Tibial artery (tissue), 4 donors: Measurements from ENCODE around the gene CABLES2.

Source experiments
- DNase-seq, 2 donors: peaks; one replicate each; pipeline ENCODE4 v3.0.0-alpha.2; 2019
- H3K27ac ChIP-seq, 2 donors: fragments of 200-600 bp; sonication (generic) in 1 of 2; 1 replicate in 1 of 2; 2 replicates in 1 of 2; pipeline ENCODE4 v1.5.1; 2018 to 2019; ENCODE audit warnings: mild to moderate bottlenecking in 1 of 2
- H3K27me3 ChIP-seq, 2 donors: fragments of 200-600 bp; sonication (generic) in 1 of 2; one replicate each; pipeline versions ENCODE4 v1.5.1 to v1.6.0; 2016 to 2019
- H3K36me3 ChIP-seq, 3 donors: fragments of 200-600 bp; sonication (generic) in 2 of 3; one replicate each; pipeline ENCODE4 v1.5.1; 2016 to 2019; ENCODE audit warnings: mild to moderate bottlenecking in 2 of 3
- H3K4me1 ChIP-seq, 4 donors: fragments of 200-600 bp; sonication (generic) in 2 of 4; 1 replicate in 3 of 4; 2 replicates in 1 of 4; pipeline ENCODE4 v1.5.1; 2016 to 2019
- H3K4me3 ChIP-seq, 2 donors: fragments of 200-600 bp; sonication (generic) in 1 of 2; 1 replicate in 1 of 2; 2 replicates in 1 of 2; pipeline ENCODE4 v1.5.1; 2018 to 2019; ENCODE audit warnings: mild to moderate bottlenecking in 2 of 2
- H3K9me3 ChIP-seq, 3 donors: fragments of 200-600 bp; sonication (generic) in 1 of 3; one replicate each; pipeline ENCODE4 v1.5.1; 2016 to 2019
- intact Hi-C: fragments of 100-400 bp; cut with DNase I; formaldehyde crosslinking; loops from one replicate; pipeline ENCODE4 v1.15.0; 2023; ENCODE audit warnings: low total_unique reads
- TF ChIP-seq, protein P1 (sequence below), 2 experiments: fragments of 200-600 bp in 1 of 2; fragments of 450-650 bp in 1 of 2; IDR thresholded peaks; one replicate each; pipeline ENCODE4 v1.5.1; 2017 to 2019; ENCODE audit warnings: antibody characterized with exemption in 2 of 2, mild to moderate bottlenecking in 1 of 2, moderate library complexity in 1 of 2

Gene CABLES2

GRCh38 chr20:62390317-62391164 lies 16.5 kb downstream of the CABLES2 start:
- Histone ChIP-seq H3K27ac (no peak overlapping the region), H3K9me3 (no peaks in the 10 kb centered on the region), H3K36me3 (peaks cover 0 to 76% (median 61%) of the 10 kb centered on the region in 3 donors), H3K27me3 (no peaks in the 10 kb centered on the region), H3K4me1 (peaks cover 0 to 22% (median 18%) of the 10 kb centered on the region in 4 donors), H3K4me3 (no peak overlapping the region)
- intact Hi-C loops = no loop called here
- DNase-seq = no peak
- TF ChIP-seq, protein P1, sequence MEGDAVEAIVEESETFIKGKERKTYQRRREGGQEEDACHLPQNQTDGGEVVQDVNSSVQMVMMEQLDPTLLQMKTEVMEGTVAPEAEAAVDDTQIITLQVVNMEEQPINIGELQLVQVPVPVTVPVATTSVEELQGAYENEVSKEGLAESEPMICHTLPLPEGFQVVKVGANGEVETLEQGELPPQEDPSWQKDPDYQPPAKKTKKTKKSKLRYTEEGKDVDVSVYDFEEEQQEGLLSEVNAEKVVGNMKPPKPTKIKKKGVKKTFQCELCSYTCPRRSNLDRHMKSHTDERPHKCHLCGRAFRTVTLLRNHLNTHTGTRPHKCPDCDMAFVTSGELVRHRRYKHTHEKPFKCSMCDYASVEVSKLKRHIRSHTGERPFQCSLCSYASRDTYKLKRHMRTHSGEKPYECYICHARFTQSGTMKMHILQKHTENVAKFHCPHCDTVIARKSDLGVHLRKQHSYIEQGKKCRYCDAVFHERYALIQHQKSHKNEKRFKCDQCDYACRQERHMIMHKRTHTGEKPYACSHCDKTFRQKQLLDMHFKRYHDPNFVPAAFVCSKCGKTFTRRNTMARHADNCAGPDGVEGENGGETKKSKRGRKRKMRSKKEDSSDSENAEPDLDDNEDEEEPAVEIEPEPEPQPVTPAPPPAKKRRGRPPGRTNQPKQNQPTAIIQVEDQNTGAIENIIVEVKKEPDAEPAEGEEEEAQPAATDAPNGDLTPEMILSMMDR (IDR thresholded peaks at IDR 0.05) = no peak

DNA sequence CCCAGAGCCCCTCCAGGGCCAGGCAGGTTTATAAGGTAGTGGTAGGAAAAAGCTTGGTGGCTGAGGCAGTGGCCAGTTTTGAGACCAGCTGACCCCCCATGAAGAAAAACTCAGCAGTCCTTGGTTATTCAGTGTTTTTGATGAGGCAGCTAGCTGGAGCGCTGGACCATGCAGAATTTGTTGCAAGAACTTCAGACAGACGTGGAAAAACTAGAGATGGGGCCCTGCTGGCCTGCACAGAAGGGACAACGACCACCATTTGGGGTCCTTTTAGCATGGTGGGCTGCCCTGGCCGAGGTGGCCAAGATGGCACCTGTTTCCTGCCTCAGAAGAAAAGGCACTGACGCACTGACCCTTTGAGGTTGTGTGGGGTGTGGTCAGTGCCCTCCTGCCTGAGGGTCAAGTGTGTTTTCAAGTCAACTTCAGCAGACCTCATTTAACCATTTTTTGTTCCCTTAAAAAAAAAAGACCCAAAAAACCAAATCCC lies 17.4 kb downstream of the CABLES2 start:
- no peak overlapping the region for H3K4me3 ChIP-seq
- DNase-seq = no peak

DNA sequence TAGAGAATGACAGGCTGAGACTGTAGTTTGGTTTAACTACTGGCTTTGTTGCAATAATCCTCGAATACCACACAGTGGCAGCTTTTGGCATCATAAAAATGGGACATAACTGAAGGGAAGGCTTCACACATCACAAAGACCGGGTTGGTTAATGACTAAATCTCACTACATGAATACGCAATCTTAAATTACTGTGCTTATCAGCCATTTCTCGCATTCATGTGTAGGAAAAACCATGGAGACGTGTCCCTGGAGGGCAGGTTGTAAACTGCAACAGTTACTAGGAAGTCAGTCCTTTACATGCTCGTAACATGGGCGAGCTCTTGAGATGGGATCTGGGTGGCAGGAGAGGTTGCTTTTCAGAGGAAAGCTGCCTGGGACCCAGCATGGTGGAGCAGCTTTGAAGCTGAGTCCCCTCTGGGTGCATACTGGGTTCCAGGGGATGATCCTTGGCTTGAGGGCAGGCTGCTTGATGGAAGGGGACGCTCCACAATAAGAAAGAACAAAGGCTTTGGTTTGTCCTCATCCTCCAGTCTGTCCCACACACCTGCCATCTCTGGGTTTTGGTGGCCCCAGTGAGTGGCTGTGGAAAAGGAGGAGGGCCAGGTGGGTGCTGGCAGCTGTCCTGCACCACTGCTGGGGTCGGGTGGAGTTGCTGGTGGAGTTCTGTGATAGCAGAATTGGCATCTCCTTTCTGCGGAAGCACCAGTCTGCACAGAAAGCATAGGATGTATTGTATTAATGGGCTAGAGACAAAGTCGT lies 18.1 kb downstream of the CABLES2 start:
- peaks cover 0 to 61% (median 51%) of the 10 kb centered on the region in 3 donors for H3K36me3 ChIP-seq
- H3K4me1 ChIP-seq = peaks cover 0 to 29% (median 24%) of the 10 kb centered on the region in 4 donors
- H3K27me3 ChIP-seq = no peaks in the 10 kb centered on the region
- TF ChIP-seq, protein P1 (IDR thresholded peaks at IDR 0.05) = no peak
- H3K4me3 ChIP-seq = no peak overlapping the region
- H3K27ac ChIP-seq = no peak overlapping the region
- no peaks in the 10 kb centered on the region for H3K9me3 ChIP-seq
- intact Hi-C loops = no loop called here
- DNase-seq = no peak

More for the DNA sequence above, 17.4 kb downstream of the CABLES2 start:
- H3K27me3 ChIP-seq = no peaks in the 10 kb centered on the region
- H3K4me1 ChIP-seq = peaks cover 0 to 29% (median 24%) of the 10 kb centered on the region in 4 donors
- H3K36me3 ChIP-seq = peaks cover 0 to 67% (median 57%) of the 10 kb centered on the region in 3 donors
- H3K27ac ChIP-seq = no peak overlapping the region
- intact Hi-C loops = no loop called here
- TF ChIP-seq, protein P1 (IDR thresholded peaks at IDR 0.05) = no peak
- no peaks in the 10 kb centered on the region for H3K9me3 ChIP-seq

GRCh38 chr20:62387933-62388635 lies 19.0 kb downstream of the CABLES2 start:
- Histone ChIP-seq H3K27me3 (no peaks in the 10 kb centered on the region), H3K4me1 (peaks cover 0 to 29% (median 24%) of the 10 kb centered on the region in 4 donors), H3K4me3 (peak overlapping the region; percentile 96 to 97), H3K27ac (peak overlapping the region; percentile 97 to 98), H3K9me3 (no peaks in the 10 kb centered on the region), H3K36me3 (peaks cover 0 to 52% (median 42%) of the 10 kb centered on the region in 3 donors)
- TF ChIP-seq, protein P1 (IDR thresholded peaks at IDR 0.05) = no peak
- intact Hi-C loops = loop anchor here (2.0 kb wide), 1 partner anchor 143 kb away; no protein-coding TSS in a partner anchor
- DNase-seq = no peak
